ENCODE measurements around the gene CLBA1.

The CLBA1 gene

DNA sequence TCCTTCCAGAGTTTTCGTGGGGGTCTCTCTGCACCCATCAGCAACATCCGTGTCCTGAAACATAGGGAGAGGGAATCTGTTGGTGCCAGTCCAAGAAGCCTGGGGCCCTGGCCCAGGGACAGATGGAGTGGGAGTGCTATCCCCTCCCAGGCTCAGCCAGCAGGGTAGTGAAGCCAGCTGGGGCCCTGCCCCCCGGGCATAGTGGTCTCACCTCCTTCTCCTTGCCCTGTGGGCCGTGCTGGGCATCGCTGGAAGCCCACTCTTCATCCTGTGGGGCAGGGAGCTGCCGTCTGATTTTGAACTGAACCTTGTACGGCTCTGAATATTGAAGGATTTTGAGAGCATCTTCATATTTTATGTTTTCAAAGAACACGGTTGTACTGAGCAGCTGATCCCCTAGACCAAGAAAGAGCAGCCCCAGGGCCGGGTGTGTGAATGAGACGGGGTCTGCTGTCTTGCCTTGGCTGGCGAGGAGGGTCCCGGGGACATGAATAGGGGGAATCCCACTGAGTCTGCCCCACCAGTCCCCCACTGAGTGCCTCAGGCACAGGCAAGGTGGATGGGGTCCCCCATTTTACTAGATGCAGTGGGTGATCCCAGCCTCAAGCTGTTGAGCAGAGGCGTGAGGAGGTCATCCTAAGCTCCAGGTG lies 30.7 kb upstream of the CLBA1 start:
- TF ChIP-seq, protein P1, sequence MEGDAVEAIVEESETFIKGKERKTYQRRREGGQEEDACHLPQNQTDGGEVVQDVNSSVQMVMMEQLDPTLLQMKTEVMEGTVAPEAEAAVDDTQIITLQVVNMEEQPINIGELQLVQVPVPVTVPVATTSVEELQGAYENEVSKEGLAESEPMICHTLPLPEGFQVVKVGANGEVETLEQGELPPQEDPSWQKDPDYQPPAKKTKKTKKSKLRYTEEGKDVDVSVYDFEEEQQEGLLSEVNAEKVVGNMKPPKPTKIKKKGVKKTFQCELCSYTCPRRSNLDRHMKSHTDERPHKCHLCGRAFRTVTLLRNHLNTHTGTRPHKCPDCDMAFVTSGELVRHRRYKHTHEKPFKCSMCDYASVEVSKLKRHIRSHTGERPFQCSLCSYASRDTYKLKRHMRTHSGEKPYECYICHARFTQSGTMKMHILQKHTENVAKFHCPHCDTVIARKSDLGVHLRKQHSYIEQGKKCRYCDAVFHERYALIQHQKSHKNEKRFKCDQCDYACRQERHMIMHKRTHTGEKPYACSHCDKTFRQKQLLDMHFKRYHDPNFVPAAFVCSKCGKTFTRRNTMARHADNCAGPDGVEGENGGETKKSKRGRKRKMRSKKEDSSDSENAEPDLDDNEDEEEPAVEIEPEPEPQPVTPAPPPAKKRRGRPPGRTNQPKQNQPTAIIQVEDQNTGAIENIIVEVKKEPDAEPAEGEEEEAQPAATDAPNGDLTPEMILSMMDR (conservative IDR thresholded peaks at IDR 0.05; ENCODE audit: low read depth, low read length): no peak

DNA sequence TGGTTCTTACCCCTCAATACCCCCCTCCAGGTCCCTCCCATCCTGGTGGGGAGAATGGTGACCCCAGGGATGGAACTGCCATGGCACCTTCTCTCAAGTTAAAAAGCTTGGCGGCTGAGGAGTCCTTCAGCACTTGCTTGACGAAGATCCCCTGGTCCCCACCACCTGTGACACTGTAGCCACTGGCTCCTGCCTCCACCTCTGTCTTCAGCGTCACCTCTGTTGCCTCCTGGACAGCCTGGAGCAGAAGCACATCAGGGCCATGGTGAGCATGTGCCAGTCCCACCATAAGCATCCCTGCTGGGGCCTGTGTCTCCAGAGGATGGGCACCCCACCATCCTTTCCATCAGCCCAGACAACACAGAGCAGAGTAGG lies 30.2 kb upstream of the CLBA1 start:
- TF ChIP-seq, protein P1 (conservative IDR thresholded peaks at IDR 0.05; ENCODE audit: low read depth, low read length): no peak
- no peak overlapping the region for H3K4me3 ChIP-seq (ENCODE audit: low read length)
- no peak for DNase-seq (ENCODE audit: low read depth)

More for the DNA sequence above, 30.7 kb upstream of the CLBA1 start:
- no peak overlapping the region for H3K4me3 ChIP-seq (ENCODE audit: low read length)
- DNase-seq (ENCODE audit: low read depth): no peak

DNA sequence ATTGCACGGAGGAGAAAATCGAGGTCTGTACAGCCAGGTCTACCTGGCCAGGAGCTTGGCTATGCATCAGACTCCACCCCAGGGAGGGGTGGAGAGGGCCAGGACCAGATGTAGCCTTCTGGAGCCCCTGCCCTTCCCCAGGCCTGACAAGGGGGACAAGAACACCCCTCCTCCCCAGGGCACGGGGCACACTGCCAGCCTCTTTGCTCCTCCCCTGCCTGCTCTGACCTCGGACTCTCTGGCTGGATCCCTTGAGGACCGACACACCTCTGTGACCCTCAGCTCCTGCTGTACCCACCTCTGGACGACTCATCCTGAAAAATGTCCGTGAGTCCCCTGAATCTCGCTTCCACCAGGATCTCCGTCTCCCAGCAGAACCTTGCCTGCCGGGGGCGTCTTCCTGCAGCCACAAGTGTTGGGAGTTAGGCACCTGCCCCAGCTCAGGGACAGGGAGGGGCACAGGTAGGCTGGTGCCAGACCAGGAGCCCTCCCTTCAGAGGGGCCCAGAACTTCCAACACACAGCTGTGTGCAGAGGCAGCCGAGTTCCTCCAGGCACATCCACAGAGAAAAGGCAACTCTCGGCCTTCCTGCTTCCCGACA lies 29.2 kb upstream of the CLBA1 start:
- H3K4me3 ChIP-seq (ENCODE audit: low read length): no peak overlapping the region
- no peak for DNase-seq (ENCODE audit: low read depth)
- TF ChIP-seq, protein P1 (conservative IDR thresholded peaks at IDR 0.05; ENCODE audit: low read depth, low read length): no peak

DNA sequence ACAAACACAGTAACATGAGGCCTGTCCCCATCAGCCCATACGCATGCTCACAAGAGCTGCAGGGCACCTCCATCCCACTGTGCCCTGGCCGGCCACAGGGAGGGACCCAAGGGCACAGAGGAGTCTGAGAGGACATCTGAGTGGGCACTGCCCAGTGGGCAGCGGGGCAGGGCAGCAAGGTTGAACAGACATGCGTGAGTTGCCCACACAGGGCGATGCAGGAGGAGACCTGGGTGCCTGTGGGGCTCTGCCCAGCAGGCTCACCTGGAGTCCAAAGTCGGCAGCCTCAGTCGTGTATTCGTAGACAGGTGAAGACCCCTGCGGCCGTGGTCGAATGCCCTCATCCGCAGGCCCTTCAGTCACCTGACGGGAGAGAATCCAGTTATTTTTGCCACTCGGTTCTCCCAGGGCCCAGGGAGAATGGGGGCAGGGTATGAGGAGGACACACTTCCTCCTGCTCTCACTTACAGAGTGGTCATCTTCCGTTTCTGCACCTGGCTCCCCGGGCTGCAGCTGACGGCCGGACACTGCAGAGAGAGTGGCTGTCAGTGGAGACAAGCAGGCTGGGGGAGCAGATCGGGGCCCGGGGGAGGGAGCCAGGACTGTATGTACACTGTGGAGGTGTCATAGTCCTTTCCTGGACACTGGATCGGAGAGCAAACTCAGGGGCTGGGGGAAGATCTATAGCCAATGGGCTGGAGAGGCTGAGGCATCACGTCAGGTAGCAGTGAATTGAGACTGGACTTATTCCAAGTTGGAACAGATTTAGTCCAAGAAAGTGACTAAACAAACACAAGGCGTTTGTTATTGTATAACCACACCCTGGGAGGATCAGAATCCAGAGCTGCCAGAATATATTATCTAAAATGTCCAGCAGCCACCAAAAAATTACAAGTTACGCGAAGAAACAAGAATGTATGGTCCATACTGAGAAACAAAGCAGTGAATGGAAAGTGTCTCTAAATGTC lies 28.2 kb upstream of the CLBA1 start:
- no peak overlapping the region for H3K4me3 ChIP-seq (ENCODE audit: low read length)
- DNase-seq (ENCODE audit: low read depth): no peak
- TF ChIP-seq, protein P1 (conservative IDR thresholded peaks at IDR 0.05; ENCODE audit: low read depth, low read length): no peak

DNA sequence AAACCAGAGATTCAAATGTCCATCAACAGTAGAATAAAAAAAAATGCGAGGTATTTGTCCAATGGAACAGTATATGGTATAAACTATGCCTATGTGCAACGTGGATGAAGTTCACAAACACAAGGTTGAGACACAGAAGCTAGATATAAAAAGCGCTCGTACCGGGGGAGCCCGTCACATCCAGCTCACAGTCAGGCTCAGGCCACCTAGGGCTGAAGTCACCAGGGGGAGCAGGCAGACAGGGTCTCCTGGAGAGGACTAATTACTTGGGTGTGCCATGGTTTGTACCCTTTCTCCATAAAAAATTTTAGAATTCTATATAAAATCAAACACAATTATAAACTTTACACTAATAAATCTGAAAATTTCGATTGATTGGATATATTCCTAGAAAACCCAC lies 21.0 kb upstream of the CLBA1 start:
- TF ChIP-seq, protein P1 (conservative IDR thresholded peaks at IDR 0.05; ENCODE audit: low read depth, low read length): no peak
- no peak for DNase-seq (ENCODE audit: low read depth)
- no peak overlapping the region for H3K4me3 ChIP-seq (ENCODE audit: low read length)

DNA sequence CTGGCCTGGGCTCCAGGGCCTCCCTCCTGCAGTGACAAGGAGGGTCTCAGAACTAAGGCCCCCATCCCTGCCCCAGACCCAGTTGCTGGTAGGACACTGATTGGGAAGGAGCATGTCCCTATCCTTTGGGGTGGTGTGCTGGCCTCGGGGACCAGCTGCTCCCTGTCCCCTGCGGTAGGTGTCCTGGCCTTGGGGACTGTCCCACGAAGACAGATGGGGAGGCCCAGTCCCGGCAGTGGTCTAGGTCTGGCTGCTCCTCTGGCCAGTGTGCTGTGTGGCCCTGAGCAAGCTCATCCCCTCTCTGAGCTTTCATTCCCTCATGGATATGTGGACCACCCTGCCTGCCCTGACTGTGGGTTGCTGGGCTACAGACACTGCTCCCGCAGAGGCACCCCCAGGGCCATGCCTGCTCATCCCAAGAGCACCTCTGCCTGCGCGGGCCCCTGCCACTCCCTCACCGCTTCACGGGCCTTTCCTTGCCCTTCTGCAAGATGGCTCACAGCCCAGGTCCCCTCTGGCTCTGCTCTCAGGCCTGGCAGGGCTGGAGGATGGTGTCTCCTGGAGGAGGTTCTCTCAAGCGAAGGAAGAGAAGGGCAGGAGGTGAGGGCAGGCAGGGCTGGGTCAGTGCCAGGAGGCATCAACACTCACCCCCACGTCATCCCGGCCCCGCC lies 19.9 kb upstream of the CLBA1 start:
- no peak overlapping the region for H3K4me3 ChIP-seq (ENCODE audit: low read length)
- no peak for DNase-seq (ENCODE audit: low read depth)
- TF ChIP-seq, protein P1 (conservative IDR thresholded peaks at IDR 0.05; ENCODE audit: low read depth, low read length): no peak

Measured in retinal pigment epithelial cell (primary cell).